SU-DHL-6 (cell line): ENCODE measurements around the gene SRGAP1.
"Not testable (repeated sequence)": the region's sequence is repeated elsewhere in the genome, so short reads cannot be mapped to it uniquely, and the experiment has no call there.

ENCODE experiments used
- H2AFZ ChIP-seq: fragments of 200-600 bp; sonication (generic); 2 replicates; pipeline ENCODE4 v1.6.1; 2014; ENCODE audit warnings: low read depth, mild to moderate bottlenecking, moderate library complexity, mixed read lengths, antibody characterized with exemption, low read length; ENCODE audit not compliant: severe bottlenecking
- H3F3A ChIP-seq: fragments of 200-600 bp; shearing (Covaris generic); 2 replicates; pipeline ENCODE4 v1.6.0; 2016; ENCODE audit warnings: antibody characterized with exemption, mild to moderate bottlenecking; ENCODE audit not compliant: insufficient read depth
- H3K27ac ChIP-seq: fragments of 200-600 bp; sonication (generic); 2 replicates; pipeline ENCODE4 v1.5.1; 2016; ENCODE audit warnings: low read depth, mild to moderate bottlenecking, low read length, moderate library complexity, mixed read lengths
- H3K27me3 ChIP-seq: fragments of 200-600 bp; sonication (generic), shearing (Covaris generic); 2 replicates; pipeline ENCODE4 v1.6.0; 2014; ENCODE audit warnings: mild to moderate bottlenecking, low read length
- H3K36me3 ChIP-seq: fragments of 200-600 bp; sonication (generic); 2 replicates; pipeline ENCODE4 v1.6.1; 2014; ENCODE audit warnings: mild to moderate bottlenecking, low read length, mixed read lengths
- H3K4me2 ChIP-seq: fragments of 300-600, 200-600 bp; shearing (Covaris generic), sonication (generic); 2 replicates; pipeline ENCODE4 v1.6.0; 2014; ENCODE audit warnings: low read length, low read depth, mild to moderate bottlenecking; ENCODE audit not compliant: poor library complexity, severe bottlenecking
- H3K4me3 ChIP-seq: fragments of 200-600 bp; sonication (generic); 2 replicates; pipeline ENCODE4 v1.5.1; 2014; ENCODE audit warnings: antibody characterized with exemption, low read length, mild to moderate bottlenecking, mixed read lengths; ENCODE audit not compliant: insufficient read depth, poor library complexity, severe bottlenecking
- H3K79me2 ChIP-seq: fragments of 200-600 bp; sonication (generic); 2 replicates; pipeline ENCODE4 v1.6.1; 2014; ENCODE audit warnings: mild to moderate bottlenecking, low read length, moderate library complexity; ENCODE audit not compliant: insufficient read depth
- H3K9ac ChIP-seq: fragments of 200-600 bp; sonication (generic); 2 replicates; pipeline ENCODE4 v1.7.0; 2014; ENCODE audit warnings: mild to moderate bottlenecking, low read length
- H3K9me2 ChIP-seq: fragments of 200-600 bp; sonication (generic); replicated peaks from 2 replicates; pipeline ENCODE4 v1.6.1; 2014; ENCODE audit warnings: low read length; ENCODE audit not compliant: insufficient read depth
- H3K9me3 ChIP-seq: fragments of 200-600 bp; sonication (generic); 2 replicates; pipeline ENCODE4 v1.6.1; 2014; ENCODE audit warnings: low read length, mixed read lengths; ENCODE audit not compliant: insufficient read depth
- H4K20me1 ChIP-seq: fragments of 200-600 bp; sonication (generic); 2 replicates; pipeline ENCODE4 v1.6.1; 2014; ENCODE audit warnings: low read depth, mild to moderate bottlenecking, antibody characterized with exemption, low read length, moderate library complexity, mixed read lengths
- EZH2phosphoT487 ChIP-seq: fragments of 200-600 bp; sonication (generic), shearing (Covaris generic); conservative IDR thresholded peaks from 2 replicates; pipeline ENCODE4 v1.6.1; 2018; ENCODE audit warnings: mild to moderate bottlenecking, antibody characterized with exemption, low read length, moderate library complexity, mixed read lengths
- TF ChIP-seq, protein P1 (sequence below): fragments of 200-600 bp; sonication (generic); IDR thresholded peaks from one replicate; pipeline ENCODE4 v1.5.1; 2017; ENCODE audit warnings: antibody characterized with exemption, mild to moderate bottlenecking, low read length, moderate library complexity; ENCODE audit not compliant: insufficient read depth, poor library complexity, severe bottlenecking

The SRGAP1 gene

DNA sequence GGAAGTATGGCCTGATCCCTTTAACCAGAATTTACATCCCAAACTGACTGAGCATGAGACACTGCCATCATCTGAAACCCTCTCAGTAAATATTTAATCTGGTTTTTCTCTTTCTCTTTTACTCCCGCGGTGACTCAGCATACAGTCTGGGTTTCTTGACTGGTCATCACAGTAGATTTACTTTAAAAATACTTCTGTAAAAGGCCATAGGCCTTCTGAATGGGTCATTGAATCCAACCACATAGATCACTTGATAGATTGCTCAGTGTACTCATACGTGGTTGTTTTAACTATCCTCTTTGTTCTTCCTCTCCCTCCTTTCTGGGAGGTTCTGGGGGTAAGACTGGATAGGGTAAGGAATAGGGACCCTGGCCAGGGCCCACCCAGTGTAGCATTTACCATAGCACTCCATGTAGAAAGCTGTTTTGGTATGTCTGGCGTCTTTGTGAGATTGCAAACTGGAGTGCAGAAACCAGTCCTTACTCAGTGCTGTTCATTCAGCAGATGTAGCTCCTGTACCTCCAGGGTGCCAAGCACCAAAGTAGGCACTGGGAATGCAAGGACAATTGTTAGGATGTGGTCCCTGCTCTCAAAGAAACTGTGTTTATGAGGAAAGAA lies 165.7 kb downstream of the SRGAP1 start:
- TF ChIP-seq, protein P1, sequence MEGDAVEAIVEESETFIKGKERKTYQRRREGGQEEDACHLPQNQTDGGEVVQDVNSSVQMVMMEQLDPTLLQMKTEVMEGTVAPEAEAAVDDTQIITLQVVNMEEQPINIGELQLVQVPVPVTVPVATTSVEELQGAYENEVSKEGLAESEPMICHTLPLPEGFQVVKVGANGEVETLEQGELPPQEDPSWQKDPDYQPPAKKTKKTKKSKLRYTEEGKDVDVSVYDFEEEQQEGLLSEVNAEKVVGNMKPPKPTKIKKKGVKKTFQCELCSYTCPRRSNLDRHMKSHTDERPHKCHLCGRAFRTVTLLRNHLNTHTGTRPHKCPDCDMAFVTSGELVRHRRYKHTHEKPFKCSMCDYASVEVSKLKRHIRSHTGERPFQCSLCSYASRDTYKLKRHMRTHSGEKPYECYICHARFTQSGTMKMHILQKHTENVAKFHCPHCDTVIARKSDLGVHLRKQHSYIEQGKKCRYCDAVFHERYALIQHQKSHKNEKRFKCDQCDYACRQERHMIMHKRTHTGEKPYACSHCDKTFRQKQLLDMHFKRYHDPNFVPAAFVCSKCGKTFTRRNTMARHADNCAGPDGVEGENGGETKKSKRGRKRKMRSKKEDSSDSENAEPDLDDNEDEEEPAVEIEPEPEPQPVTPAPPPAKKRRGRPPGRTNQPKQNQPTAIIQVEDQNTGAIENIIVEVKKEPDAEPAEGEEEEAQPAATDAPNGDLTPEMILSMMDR: no peak
- TF ChIP-seq EZH2phosphoT487: no peak
- Histone ChIP-seq H3K27me3 (no peaks in the 10 kb centered on the region), H3F3A (no peaks in the 10 kb centered on the region), H3K9ac (no peak overlapping the region), H3K4me3 (no peak overlapping the region), H2AFZ (no peak overlapping the region), H4K20me1 (no peaks in the 10 kb centered on the region), H3K9me2 (no peaks in the 10 kb centered on the region), H3K79me2 (no peaks in the 10 kb centered on the region), H3K27ac (no peak overlapping the region), H3K36me3 (no peaks in the 10 kb centered on the region), H3K4me2 (no peak overlapping the region), H3K9me3 (no peaks in the 10 kb centered on the region)

DNA sequence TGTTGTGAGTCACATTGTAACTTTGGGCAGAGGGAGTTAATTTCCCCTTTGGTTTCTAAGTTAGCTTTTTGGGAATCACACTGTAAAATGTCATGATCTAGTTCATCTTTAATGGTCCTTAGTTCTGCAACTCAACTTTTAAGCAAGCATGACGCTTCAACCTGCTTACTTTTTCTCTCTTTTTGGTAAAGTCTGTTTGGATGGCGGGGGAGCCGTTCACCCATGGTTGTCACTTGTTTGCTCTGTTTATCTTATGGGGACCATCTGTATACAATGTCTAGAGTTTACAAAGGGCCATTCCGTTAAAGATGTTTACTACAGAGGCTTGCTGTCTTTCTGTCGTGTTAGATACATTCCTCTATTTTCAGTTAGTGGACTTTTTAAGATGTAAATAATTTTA lies 172.0 kb downstream of the SRGAP1 start:
- Histone ChIP-seq H3K9me3 (no peaks in the 10 kb centered on the region), H3K27ac (no peak overlapping the region), H4K20me1 (no peaks in the 10 kb centered on the region)

DNA sequence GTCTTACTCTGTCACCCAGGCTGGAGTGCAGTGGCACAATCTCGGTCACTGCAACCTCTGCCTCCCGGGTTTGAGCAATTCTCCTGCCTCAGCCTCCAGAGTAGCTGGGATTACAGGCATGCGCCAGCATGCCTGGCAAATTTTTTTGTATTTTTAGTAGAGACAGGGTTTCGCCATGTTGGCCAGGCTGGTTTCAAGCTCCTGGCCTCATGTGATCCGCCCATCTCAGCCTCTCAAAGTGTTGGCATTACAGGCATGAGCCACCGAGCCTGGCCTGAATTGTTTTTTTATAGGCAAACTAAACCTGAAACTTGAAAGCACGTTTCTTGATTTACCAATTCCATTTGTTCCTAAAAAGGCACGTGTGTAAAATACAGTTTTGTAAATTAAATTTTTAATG lies 173.6 kb downstream of the SRGAP1 start:
- not testable (repeated sequence) for H3K9me3 ChIP-seq, H3K36me3 ChIP-seq, H4K20me1 ChIP-seq, H3K27me3 ChIP-seq, H3K9ac ChIP-seq, H3K27ac ChIP-seq, H3F3A ChIP-seq, H3K9me2 ChIP-seq, H2AFZ ChIP-seq, H3K79me2 ChIP-seq, H3K4me3 ChIP-seq, H3K4me2 ChIP-seq

More for the DNA sequence above, 172.0 kb downstream of the SRGAP1 start:
- Histone ChIP-seq H3K9me2 (no peaks in the 10 kb centered on the region), H3K27me3 (no peaks in the 10 kb centered on the region), H2AFZ (no peak overlapping the region), H3K4me2 (no peak overlapping the region), H3K4me3 (no peak overlapping the region), H3K79me2 (no peaks in the 10 kb centered on the region), H3K9ac (no peak overlapping the region), H3K36me3 (no peaks in the 10 kb centered on the region), H3F3A (no peaks in the 10 kb centered on the region)
- TF ChIP-seq, protein P1: no peak
- no peak for TF ChIP-seq EZH2phosphoT487

DNA sequence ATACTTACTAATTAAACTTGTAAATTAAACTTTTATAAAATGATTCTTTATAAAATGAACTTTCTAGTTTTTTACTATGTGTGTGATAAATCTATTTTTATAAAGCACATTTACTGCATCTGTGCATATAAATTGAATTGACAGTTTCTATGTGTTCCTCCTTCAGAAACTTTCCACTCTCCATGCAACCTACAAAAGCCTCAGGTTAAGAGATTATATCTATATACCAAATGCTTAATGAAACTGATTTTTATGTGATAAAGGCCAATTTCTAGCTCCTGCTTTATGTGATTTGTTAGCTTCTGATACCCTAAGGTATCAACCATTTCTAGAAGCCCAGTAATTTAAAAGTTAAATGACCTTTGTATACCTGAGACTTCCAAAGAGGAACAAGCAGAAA lies 174.0 kb downstream of the SRGAP1 start:
- TF ChIP-seq, protein P1: no peak
- TF ChIP-seq EZH2phosphoT487: no peak
- Histone ChIP-seq H3K27ac (no peak overlapping the region), H3K4me3 (no peak overlapping the region), H3K9me2 (no peaks in the 10 kb centered on the region), H3K27me3 (no peaks in the 10 kb centered on the region), H3K79me2 (no peaks in the 10 kb centered on the region), H3K4me2 (no peak overlapping the region), H3K9me3 (no peaks in the 10 kb centered on the region), H3F3A (no peaks in the 10 kb centered on the region), H3K9ac (no peak overlapping the region), H4K20me1 (no peaks in the 10 kb centered on the region), H2AFZ (no peak overlapping the region), H3K36me3 (no peaks in the 10 kb centered on the region)
